Thyroid gland (tissue), 4 donors: ENCODE results near the gene SLC4A4.

Source experiments
- POLR2A ChIP-seq, 2 donors: fragments of 450-650 bp; IDR thresholded peaks; one replicate each; pipeline ENCODE4 v1.6.1; 2017; ENCODE audit warnings: antibody characterized with exemption in 2 of 2, mild to moderate bottlenecking in 2 of 2, moderate library complexity in 1 of 2
- TF ChIP-seq, protein P1 (sequence below), 6 experiments: fragments of 200-600 bp in 3 of 6; fragments of 450-650 bp in 3 of 6; sonication (generic) in 3 of 6; IDR thresholded peaks; one replicate each; pipeline ENCODE4 v1.5.1; 2016 to 2019; ENCODE audit warnings: antibody characterized with exemption in 6 of 6, mild to moderate bottlenecking in 2 of 6, inconsistent platforms in 1 of 6, moderate library complexity in 1 of 6

GRCh38 chr4:71553605-71554004, 214.8 kb downstream of the SLC4A4 start:
- TF ChIP-seq, protein P1, sequence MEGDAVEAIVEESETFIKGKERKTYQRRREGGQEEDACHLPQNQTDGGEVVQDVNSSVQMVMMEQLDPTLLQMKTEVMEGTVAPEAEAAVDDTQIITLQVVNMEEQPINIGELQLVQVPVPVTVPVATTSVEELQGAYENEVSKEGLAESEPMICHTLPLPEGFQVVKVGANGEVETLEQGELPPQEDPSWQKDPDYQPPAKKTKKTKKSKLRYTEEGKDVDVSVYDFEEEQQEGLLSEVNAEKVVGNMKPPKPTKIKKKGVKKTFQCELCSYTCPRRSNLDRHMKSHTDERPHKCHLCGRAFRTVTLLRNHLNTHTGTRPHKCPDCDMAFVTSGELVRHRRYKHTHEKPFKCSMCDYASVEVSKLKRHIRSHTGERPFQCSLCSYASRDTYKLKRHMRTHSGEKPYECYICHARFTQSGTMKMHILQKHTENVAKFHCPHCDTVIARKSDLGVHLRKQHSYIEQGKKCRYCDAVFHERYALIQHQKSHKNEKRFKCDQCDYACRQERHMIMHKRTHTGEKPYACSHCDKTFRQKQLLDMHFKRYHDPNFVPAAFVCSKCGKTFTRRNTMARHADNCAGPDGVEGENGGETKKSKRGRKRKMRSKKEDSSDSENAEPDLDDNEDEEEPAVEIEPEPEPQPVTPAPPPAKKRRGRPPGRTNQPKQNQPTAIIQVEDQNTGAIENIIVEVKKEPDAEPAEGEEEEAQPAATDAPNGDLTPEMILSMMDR (IDR thresholded peaks at IDR 0.05), result peak; percentile 28 to 72 (median 58)
- no peak for TF ChIP-seq POLR2A (IDR thresholded peaks at IDR 0.05)
